Stimulated activated CD4-positive, alpha-beta T cell treated with anti-CD3 and anti-CD28 coated beads, TNF-alpha, amount 100 ng/mL, for 4 hours (primary cell): ENCODE data around the gene TSC22D4.
A peak's percentile ranks its signal among the peaks of the same experiment; 100 is the strongest.

ENCODE experiments used
- DNase-seq, 3 experiments: peaks; one replicate each; pipeline ENCODE4 v3.0.0-alpha.2; 2020; ENCODE audit warnings: low read depth in 3 of 3

Gene TSC22D4

DNA sequence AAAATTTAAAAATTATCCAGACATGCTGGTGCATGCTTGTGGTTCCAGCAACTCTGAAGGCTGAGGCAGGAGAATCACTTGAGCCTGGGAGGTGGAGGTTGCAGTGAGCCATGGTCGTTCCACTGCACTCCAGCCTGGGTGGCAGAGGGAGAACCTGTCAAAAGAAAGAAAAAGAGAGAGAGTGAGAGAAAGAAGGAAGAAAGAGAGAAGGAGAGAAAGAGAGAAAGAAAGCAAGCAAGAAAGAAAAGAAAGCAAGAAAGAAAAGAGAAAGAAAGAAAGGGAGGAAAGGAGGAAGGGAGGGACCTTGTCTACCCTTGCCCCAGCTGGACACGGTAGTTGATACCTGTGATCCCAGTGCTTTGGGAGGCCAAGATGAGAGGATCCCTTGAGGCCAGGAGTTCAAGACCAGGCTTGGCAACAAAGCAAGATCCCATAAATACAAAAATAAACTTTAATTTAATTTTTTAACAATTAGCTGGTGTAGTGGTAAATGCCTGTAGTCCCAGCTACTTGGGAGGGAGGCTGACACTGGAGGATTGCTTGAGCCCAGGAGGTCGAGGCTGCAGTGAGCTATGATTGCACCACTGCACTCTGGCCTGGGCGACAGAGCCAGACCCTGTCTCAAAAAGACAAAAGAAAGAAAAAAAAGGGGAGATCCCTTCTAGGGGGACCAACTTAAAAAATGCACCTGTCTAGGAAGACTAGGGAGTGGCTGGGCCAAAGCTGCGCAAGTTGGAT lies 13.9 kb upstream of the TSC22D4 start:
- DNase-seq: no peak

GRCh38 chr7:100491192-100491578 lies 12.2 kb upstream of the TSC22D4 start:
- no peak for DNase-seq

DNA sequence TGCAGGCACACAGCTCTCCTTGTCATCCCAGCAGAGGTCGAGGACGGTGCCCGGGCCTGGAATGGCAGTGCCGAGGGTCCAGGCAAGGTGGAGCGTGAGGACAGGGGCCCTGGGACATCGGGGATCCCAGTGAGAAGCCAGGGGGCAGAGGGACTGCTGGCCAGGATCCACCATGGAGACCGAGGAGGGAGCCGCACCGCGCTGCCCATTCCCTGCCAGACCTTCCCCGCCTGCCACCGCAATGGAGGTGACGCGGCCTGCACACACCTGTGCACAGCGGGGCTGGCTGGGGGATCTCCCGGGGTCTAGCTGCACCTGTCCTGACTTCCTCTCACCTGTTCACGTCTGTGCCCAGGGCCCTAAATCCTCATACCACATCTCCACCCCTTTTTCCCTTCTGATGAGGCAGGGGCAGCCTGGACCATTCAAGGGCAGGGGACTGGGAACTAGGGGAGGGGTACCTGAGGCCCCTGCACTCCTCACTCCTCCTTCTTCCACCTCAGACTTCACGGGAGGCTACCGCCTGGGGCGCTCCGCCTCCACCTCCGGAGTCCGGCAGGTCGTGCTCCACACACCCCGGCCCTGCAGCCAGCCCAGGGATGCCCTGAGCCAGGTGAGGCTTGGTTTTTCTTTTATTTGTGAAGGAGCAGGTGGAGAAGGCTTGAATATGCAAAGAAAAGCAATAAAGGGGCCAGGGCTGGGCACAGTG lies 11.6 kb upstream of the TSC22D4 start:
- DNase-seq: no peak

GRCh38 chr7:100489824-100490223 lies 10.8 kb upstream of the TSC22D4 start:
- DNase-seq: no peak

- no peak for DNase-seq
These were observed 10.1 kb upstream of the TSC22D4 start for GRCh38 chr7:100489121-100489520.

GRCh38 chr7:100488333-100489095 lies 9.5 kb upstream of the TSC22D4 start:
- no peak for DNase-seq

- DNase-seq: no peak
These were observed 7.9 kb upstream of the TSC22D4 start for GRCh38 chr7:100486753-100487446.

- no peak for DNase-seq
These were observed 7.2 kb upstream of the TSC22D4 start for GRCh38 chr7:100486111-100486636.

DNA sequence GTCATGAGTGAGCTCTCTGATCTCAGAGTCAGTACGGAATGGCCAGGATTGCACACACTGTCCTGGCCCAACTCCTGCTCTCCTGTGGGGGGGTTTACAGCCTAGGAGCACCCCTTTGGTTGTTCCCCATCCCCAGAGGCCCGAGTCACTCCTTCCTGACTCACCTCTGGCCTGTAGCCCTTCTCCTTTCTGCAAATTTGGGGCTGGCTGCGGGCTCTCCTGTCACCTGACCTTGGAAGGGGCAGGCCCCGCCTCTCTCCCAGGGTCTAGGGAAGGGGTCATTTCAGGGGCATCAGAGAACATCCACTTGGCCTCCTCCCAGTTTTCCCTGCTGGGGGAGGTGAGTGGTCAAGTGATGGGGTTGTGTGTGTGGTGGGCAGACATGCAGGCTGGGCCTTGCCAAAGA lies 6.5 kb upstream of the TSC22D4 start:
- DNase-seq: no peak

DNA sequence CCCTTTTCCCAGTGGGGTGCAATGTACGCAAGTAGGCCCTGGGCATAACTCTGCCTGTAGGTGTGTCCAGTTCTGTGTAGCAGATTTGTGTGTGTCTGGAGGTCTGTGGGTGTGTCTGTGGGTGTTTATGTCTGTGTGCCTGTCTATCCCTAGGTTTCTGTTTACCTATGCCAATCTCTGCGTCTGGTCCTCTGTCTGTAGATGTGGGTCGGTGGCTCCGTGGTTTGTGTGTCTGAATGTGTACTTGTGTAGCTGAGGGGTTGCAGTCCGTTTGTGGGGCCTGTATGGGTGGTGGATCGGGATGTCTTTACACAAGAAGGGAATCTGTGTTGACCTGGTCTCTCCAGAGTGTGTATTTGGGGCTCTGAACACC lies 5.6 kb upstream of the TSC22D4 start:
- DNase-seq: no peak

GRCh38 chr7:100483722-100484672 lies 5.0 kb upstream of the TSC22D4 start, which contains the start of gene NYAP1:
Gene NYAP1 (plus strand): TSS chr7:100483927. CDS start chr7:100485312, 1,385 bp downstream.
- DNase-seq: peak; percentile 29 to 41 (median 35)

DNA sequence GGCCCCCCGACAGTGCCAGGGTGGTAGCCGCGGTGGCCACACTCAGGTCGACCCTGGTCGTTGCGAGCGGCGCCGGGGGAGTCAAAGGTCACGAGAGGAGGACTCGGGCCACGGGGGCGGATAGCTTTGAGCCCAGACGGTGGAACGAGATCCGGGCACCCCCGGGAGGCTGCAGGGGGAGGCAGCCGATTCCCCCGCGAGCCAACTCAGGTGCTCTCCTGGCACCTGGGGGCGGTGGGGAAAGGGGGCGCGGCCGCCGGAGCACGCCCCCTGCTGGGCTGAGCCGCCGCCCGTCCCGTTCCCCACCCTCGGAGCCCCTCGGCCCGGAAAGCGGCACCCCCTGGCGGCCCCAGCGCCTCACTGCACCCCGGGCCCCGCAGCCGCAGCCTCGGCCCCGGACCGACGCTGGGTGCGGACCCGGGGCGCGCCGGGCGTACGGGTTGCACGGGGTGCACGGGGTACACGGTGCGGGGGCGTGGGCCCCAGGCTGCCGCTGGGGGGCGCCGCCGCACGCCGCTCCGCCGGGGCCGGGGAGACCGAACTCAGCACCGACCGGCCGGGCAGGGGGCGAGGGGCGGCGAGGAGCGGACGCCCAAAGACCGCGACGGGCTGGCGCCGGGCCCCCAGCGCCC lies 4.2 kb upstream of the TSC22D4 start:
- peak; percentile 65 to 82 (median 74) for DNase-seq

DNA sequence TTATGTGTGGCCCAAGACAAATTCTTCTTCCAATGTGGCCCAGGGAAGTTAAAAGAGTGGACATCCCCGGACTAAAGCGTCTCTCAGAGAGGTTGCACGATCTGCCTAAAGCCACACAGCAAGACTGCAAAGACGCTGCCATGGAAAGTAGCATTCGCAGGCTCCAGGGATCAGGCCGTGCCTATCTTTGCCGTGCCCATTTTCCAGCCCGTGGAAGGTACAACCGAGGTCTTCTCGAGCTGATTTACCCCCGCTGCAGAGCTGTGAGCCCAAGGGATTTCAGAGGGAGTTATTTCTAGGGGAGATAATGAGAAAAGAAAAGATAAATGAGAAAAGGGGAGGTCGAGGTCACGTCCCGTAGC lies 3.7 kb upstream of the TSC22D4 start:
- no peak for DNase-seq

DNA sequence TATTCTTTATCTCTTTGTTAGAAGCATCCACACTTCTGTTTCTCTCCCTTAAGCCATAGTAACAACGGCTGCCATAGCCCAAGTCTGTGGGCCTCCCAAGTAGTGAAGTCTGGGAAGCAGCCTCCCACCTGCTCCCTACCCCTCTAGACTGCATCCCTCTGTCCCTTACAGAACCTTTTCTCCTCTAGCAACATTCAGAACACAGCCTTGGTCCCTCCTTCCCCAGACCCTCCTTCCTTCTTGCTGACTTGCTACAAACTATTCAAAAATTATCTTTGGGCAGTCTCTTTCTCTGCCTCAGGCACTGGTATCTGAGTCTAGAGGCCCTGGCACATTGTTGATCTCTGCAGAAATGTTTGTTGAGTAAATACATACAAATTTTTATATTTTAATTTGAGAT lies 2.5 kb upstream of the TSC22D4 start:
- DNase-seq: no peak

DNA sequence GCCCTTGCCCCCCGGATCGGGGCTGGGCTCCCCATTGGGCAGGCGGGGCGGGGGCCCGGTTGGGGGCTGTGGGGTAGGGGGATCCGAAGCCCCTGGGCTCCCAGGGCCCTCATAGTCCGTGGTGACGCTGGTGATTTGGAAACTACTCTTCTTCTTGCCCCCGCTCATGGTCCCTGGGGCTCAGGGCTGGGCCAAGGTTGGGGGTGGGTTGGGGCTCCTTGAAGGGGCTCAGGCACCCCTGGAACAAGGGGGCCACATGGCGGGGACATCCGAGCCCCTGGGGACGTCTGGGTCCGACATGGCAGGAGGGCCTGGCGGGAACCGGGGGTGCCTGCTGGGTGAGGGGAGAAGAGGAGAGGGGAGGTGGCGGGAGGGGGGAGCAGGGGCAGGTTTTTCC lies 1.1 kb downstream of the TSC22D4 start:
- no peak for DNase-seq

GRCh38 chr7:100476903-100477870 lies 1.8 kb downstream of the TSC22D4 start:
- no peak for DNase-seq

DNA sequence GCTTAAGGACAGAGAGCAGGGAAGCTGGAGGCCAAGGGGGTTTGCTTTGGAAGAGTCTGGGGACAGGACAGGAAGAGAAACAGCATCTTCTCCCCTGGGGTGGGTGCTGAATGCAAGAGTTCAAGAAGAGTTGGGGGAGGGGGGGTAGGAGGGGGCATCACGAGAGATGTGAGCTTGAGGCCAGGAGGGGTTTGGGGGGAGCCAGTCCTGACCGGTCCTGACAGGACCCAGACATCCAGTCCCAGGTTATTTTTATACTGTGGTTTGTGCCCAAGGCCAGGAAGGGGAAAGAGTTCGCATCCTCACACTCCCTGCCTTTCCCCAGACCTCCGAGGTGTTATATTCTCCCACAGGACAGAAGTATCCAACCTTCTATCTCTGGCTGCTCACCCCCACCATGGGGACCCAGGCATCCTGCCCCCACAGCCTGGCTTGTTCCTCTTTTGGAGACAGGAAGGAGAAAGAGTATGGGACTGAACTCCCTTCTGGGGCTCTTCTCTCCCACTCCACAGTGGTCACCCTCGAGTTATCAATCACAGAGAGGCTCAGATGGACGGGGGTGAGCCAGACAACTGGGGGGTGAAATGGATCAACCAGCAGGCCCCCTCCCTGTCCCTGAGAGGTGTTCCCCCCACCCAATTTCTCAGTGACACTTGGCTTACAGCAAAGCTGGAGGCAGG lies 2.8 kb downstream of the TSC22D4 start:
- DNase-seq: no peak

GRCh38 chr7:100475549-100475948 lies 3.5 kb downstream of the TSC22D4 start:
- no peak for DNase-seq
